IMR-90 (cell line): ENCODE measurements around the gene TLNRD1. TPM values are rescaled to one million over a fixed set of nuclear protein-coding genes. Genes with fewer than 3 reads are reported as not detected.

Source experiments
- ATAC-seq: fragments of 200-7000 bp; cut with Tn5 transposase; 2 replicates; pipeline ENCODE4 v1.9.1; 2020; ENCODE audit warnings: low read depth, mild to moderate bottlenecking, moderate library complexity
- BruUV-seq: library from RNA; stranded (reverse); fragments of 400-500 nt; replicated peaks from 2 replicates; lab custom pipeline; 2021; lab: Mats Ljungman, UMichigan
- CTCF ChIA-PET: fragments of 300-600 bp; formaldehyde crosslinking; extraction: SDS; loops from one replicate; lab custom pipeline; 2021; ENCODE audit warnings: antibody characterized with exemption; lab: Yijun Ruan, JAX
- POLR2A ChIA-PET: fragments of 300-600 bp; sonication (Branson Sonifier 250); formaldehyde crosslinking; loops from one replicate; lab custom pipeline; 2022; ENCODE audit warnings: antibody characterized with exemption; ENCODE audit not compliant: unreplicated experiment; lab: Charles Lee
- DNase-seq: peaks from one replicate; pipeline ENCODE4 v3.0.0; 2013
- H2AFZ ChIP-seq: replicated peaks from 2 replicates; pipeline ENCODE3; 2013; ENCODE audit warnings: low read length, mild to moderate bottlenecking; ENCODE audit not compliant: poor library complexity
- H2AK5ac ChIP-seq: 2 replicates; pipeline ENCODE4 v1.6.1; 2013; ENCODE audit warnings: low read depth, low read length, inconsistent platforms
- H2AK9ac ChIP-seq: replicated peaks from 2 replicates; pipeline ENCODE3; 2013; ENCODE audit warnings: mild to moderate bottlenecking, low read depth, low read length, moderate library complexity; ENCODE audit not compliant: poor library complexity
- H2BK120ac ChIP-seq: 2 replicates; pipeline ENCODE4 v1.6.1; 2013; ENCODE audit warnings: low read depth, low read length, inconsistent platforms
- H2BK15ac ChIP-seq: 3 replicates; pipeline ENCODE4 v1.6.1; 2013; ENCODE audit warnings: low read depth, low read length, inconsistent platforms
- H2BK20ac ChIP-seq: 2 replicates; pipeline ENCODE4 v1.6.1; 2013; ENCODE audit warnings: low read depth, mild to moderate bottlenecking, inconsistent platforms, low read length, moderate library complexity
- H2BK5ac ChIP-seq: 2 replicates; pipeline ENCODE4 v1.6.1; 2013; ENCODE audit warnings: mild to moderate bottlenecking, low read depth, low read length, inconsistent platforms; ENCODE audit not compliant: poor library complexity, severe bottlenecking
- H3K14ac ChIP-seq: replicated peaks from 2 replicates; pipeline ENCODE4 v1.6.1; 2013; ENCODE audit warnings: low read depth, low read length, inconsistent platforms
- H3K18ac ChIP-seq: 2 replicates; pipeline ENCODE4 v1.6.1; 2013; ENCODE audit warnings: low read depth, low read length, control low read depth
- H3K23ac ChIP-seq: 2 replicates; pipeline ENCODE4 v1.6.1; 2013; ENCODE audit warnings: low read depth, low read length, inconsistent platforms
- H3K27ac ChIP-seq: 2 replicates; pipeline ENCODE4 v1.5.1; 2013; ENCODE audit warnings: mild to moderate bottlenecking, control low read depth, low read length; ENCODE audit not compliant: insufficient read depth
- H3K27me3 ChIP-seq: 2 replicates; pipeline ENCODE4 v1.6.1; 2013; ENCODE audit warnings: low read length; ENCODE audit not compliant: control insufficient read depth, insufficient read depth
- H3K36me3 ChIP-seq: 2 replicates; pipeline ENCODE4 v1.6.1; 2013; ENCODE audit warnings: low read length, mixed read lengths; ENCODE audit not compliant: control insufficient read depth, insufficient read depth
- H3K4ac ChIP-seq: 2 replicates; pipeline ENCODE4 v1.6.1; 2013; ENCODE audit warnings: low read depth, low read length, inconsistent platforms
- H3K4me1 ChIP-seq: 2 replicates; pipeline ENCODE4 v1.6.1; 2013; ENCODE audit warnings: low read length, mixed read lengths; ENCODE audit not compliant: control insufficient read depth, insufficient read depth
- H3K4me2 ChIP-seq: 2 replicates; pipeline ENCODE4 v1.6.1; 2013; ENCODE audit warnings: low read depth, mild to moderate bottlenecking, control low read depth, low read length, moderate library complexity
- H3K4me3 ChIP-seq: 2 replicates; pipeline ENCODE4 v1.5.1; 2013; ENCODE audit warnings: low read depth, mild to moderate bottlenecking, control low read depth, low read length, moderate library complexity; ENCODE audit not compliant: insufficient read depth
- H3K56ac ChIP-seq: 2 replicates; pipeline ENCODE4 v1.6.1; 2013; ENCODE audit warnings: low read length, inconsistent platforms; ENCODE audit not compliant: insufficient read depth; ENCODE audit errors: extremely low read depth
- H3K79me1 ChIP-seq, 2 experiments: 2 replicates each; pipeline ENCODE4 v1.6.1; 2013; ENCODE audit warnings: low read length in 2 of 2, inconsistent platforms in 1 of 2, low read depth in 1 of 2
- H3K9ac ChIP-seq: 2 replicates; pipeline ENCODE4 v1.6.1; 2013; ENCODE audit warnings: low read depth, low read length, control low read depth
- H3K9me1 ChIP-seq: 2 replicates; pipeline ENCODE4 v1.6.1; 2013; ENCODE audit warnings: low read length, inconsistent platforms; ENCODE audit not compliant: insufficient read depth
- H3K9me3 ChIP-seq: 2 replicates; pipeline ENCODE4 v1.6.1; 2013; ENCODE audit warnings: low read length; ENCODE audit not compliant: control insufficient read depth, insufficient read depth
- H4K20me1 ChIP-seq: 2 replicates; pipeline ENCODE4 v1.6.1; 2013; ENCODE audit warnings: low read length, inconsistent platforms; ENCODE audit not compliant: insufficient read depth
- H4K5ac ChIP-seq: 2 replicates; pipeline ENCODE4 v1.6.1; 2013; ENCODE audit warnings: mild to moderate bottlenecking, low read depth, low read length, control low read depth
- H4K8ac ChIP-seq, 2 experiments: 2 replicates each; pipeline ENCODE4 v1.6.1; 2013; ENCODE audit warnings: low read depth in 2 of 2, low read length in 2 of 2, control low read depth in 1 of 2, inconsistent platforms in 1 of 2
- H4K91ac ChIP-seq: 2 replicates; pipeline ENCODE4 v1.6.1; 2013; ENCODE audit warnings: low read depth, low read length, inconsistent platforms; ENCODE audit not compliant: insufficient read depth
- CEBPB ChIP-seq: IDR thresholded peaks from 2 replicates; pipeline ENCODE4 v1.6.1; 2012; ENCODE audit warnings: low read depth, low read length, improper control_type of control experiment
- CHD1 ChIP-seq: IDR thresholded peaks from 2 replicates; pipeline ENCODE4 v1.6.1; 2012; ENCODE audit warnings: low read depth, low read length, improper control_type of control experiment
- CTCF ChIP-seq: conservative IDR thresholded peaks from 2 replicates; pipeline ENCODE4 v1.5.1; 2012; ENCODE audit warnings: mild to moderate bottlenecking, low read depth, low read length, improper control_type of control experiment
- FOS ChIP-seq: fragments of 150-350 bp; IDR thresholded peaks from 2 replicates; pipeline ENCODE4 v1.6.1; 2016; ENCODE audit warnings: low read depth, low read length
- MAFK ChIP-seq: IDR thresholded peaks from 2 replicates; pipeline ENCODE4 v1.6.1; 2012; ENCODE audit warnings: low read depth, low read length, improper control_type of control experiment
- MAZ ChIP-seq: IDR thresholded peaks from 2 replicates; pipeline ENCODE4 v1.6.1; 2012; ENCODE audit warnings: low read depth, mild to moderate bottlenecking, low read length, improper control_type of control experiment, moderate library complexity, borderline replicate concordance
- MXI1 ChIP-seq: IDR thresholded peaks from 2 replicates; pipeline ENCODE4 v1.6.1; 2012; ENCODE audit warnings: low read depth, mild to moderate bottlenecking, low read length, moderate library complexity, borderline replicate concordance
- NFE2L2 ChIP-seq: fragments of 150-350 bp; IDR thresholded peaks from 2 replicates; pipeline ENCODE4 v1.6.1; 2016; ENCODE audit warnings: low read depth, mild to moderate bottlenecking, low read length
- POLR2A ChIP-seq: IDR thresholded peaks from 2 replicates; pipeline ENCODE4 v1.6.1; 2012; ENCODE audit warnings: mild to moderate bottlenecking, low read depth, low read length
- RCOR1 ChIP-seq: IDR thresholded peaks from 2 replicates; pipeline ENCODE4 v1.6.1; 2012; ENCODE audit warnings: mild to moderate bottlenecking, low read length, improper control_type of control experiment; ENCODE audit not compliant: insufficient replicate concordance
- RFX5 ChIP-seq: IDR thresholded peaks from 2 replicates; pipeline ENCODE4 v1.8.0; 2012; ENCODE audit warnings: low read depth, mild to moderate bottlenecking, low read length, moderate library complexity
- SMC3 ChIP-seq: fragments of 150-350 bp; IDR thresholded peaks from 2 replicates; pipeline ENCODE4 v1.6.1; 2016; ENCODE audit warnings: low read depth, mild to moderate bottlenecking, antibody characterized with exemption, low read length, moderate library complexity
- WGBS, 2 experiments: methylation state at CpG; one replicate each; pipeline versions ENCODE4 v1.1.5 to v1.1.7; 2013; ENCODE audit warnings: missing lambda C conversion rate in 2 of 2; ENCODE audit not compliant: insufficient read length in 1 of 2; ENCODE audit errors: extremely low coverage in 2 of 2; 5-methylcytosine and 5-hydroxymethylcytosine counted together
- dilution Hi-C: fragments of 300-500 bp; cut with HindIII; formaldehyde crosslinking; loops from one replicate; pipeline ENCODE4 v1.14.3; 2018; ENCODE audit warnings: low sequenced_read_pairs; ENCODE audit not compliant: unreplicated experiment
- in situ Hi-C: fragments of 300-500 bp; cut with MboI; formaldehyde crosslinking; loops from 3 replicates; pipeline ENCODE4 v1.14.3; 2019; ENCODE audit warnings: low sequenced_read_pairs, inconsistent platforms, mixed read lengths
- intact Hi-C: fragments of 100-400 bp; cut with micrococcal nuclease; formaldehyde crosslinking; loops from 2 replicates; pipeline ENCODE4 v1.10.0; 2022
- polyA plus RNA-seq, 3 experiments: library from polyadenylated mRNA; depleted of rRNA; stranded (reverse); fragments of >200 nt; gene quantifications; 2 replicates each; pipeline ENCODE4 v1.2.3, GENCODE V29; 2012; ENCODE audit warnings: low replicate concordance in 1 of 3
- total RNA-seq: library from RNA; depleted of rRNA; stranded (reverse); fragments of >200 nt; gene quantifications from 2 replicates; pipeline ENCODE4 v1.2.3, GENCODE V29; 2012
- TF ChIP-seq, protein P1 (sequence below): fragments of 150-350 bp; IDR thresholded peaks from 2 replicates; pipeline ENCODE4 v1.6.1; 2016; ENCODE audit warnings: low read depth, mild to moderate bottlenecking, low read length, moderate library complexity, borderline replicate concordance

Gene TLNRD1
- total and polyA plus RNA-seq, 2 of the 4 experiments (the other 2 are of a cell fraction), result 2.2 to 6.8 TPM

DNA sequence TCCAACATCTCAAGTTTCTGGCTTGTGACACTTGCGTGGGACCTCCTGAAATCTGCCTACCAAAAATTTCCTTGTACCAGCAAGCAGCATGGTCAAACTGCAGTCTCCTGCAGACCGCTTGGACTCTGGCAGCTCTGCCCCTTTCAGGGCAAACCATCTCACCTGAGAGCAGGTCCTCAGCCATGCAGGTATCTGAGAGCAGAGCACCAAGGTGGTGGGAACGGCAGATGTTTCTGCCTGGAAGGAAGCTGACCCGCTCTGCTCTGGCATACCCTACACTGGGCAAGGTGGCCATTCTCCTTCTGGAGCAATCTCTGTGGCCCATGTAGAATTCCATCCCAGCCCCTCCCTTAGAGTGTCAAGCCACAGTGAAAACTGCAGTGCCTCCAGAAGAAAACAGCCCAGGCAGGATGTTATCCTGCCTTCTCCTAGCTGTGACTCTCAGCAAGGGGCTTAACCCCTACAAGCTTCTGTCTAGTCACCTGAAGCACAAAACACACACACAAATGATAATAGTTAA lies 32.7 kb upstream of the TLNRD1 start (continued):
- no peak for TF ChIP-seq SMC3

GRCh38 chr15:80969316-80969715 lies 31.4 kb upstream of the TLNRD1 start:
- ATAC-seq, result no peak
- Histone ChIP-seq H3K9me3 (no peaks in the 10 kb centered on the region), H3K14ac (no peak overlapping the region), H2BK5ac (no peak overlapping the region), H3K9me1 (peaks cover 15% of the 10 kb centered on the region), H3K18ac (no peak overlapping the region), H2AK5ac (0 out of 2 replicates have a peak overlapping the region, but pooled peaks have one; percentile 33), H2BK120ac (no peak overlapping the region), H3K4me1 (peaks cover 13% of the 10 kb centered on the region), H3K4me2 (no peak overlapping the region), H4K91ac (no peak overlapping the region), H3K23ac (no peak overlapping the region), H2BK20ac (0 out of 2 replicates have a peak overlapping the region, but pooled peaks have one; percentile 3), H2BK15ac (no peak overlapping the region), H3K4me3 (no peak overlapping the region), H3K79me1 (peaks cover 12 to 19% of the 10 kb centered on the region in 2 experiments), H4K8ac (no peak overlapping the region), H3K27ac (no peak overlapping the region), H3K27me3 (no peaks in the 10 kb centered on the region), H3K9ac (no peak overlapping the region), H3K56ac (no peak overlapping the region), H3K4ac (no peak overlapping the region), H4K5ac (no peak overlapping the region), H3K36me3 (peaks cover 4% of the 10 kb centered on the region; the same call in 1 of the 2 replicates), H2AK9ac (peak overlapping the region; percentile 1), H2AFZ (no peak overlapping the region), H4K20me1 (peaks cover 12% of the 10 kb centered on the region; the same call in 1 of the 2 replicates)
- intact Hi-C loops (no loop called here), dilution Hi-C loops (no loop called here), in situ Hi-C loops (loop anchor here (5.0 kb wide), 1 partner anchor 512 kb away; no protein-coding TSS in a partner anchor)
- no TSS peak for BruUV-seq
- no peak for DNase-seq
- POLR2A ChIA-PET, result interaction anchor here (0.7 kb wide), 1 partner anchor 306 kb away, joined by 3 read pairs; no protein-coding TSS in a partner anchor
- no CpG with 5 or more reads among the region's 7 CpGs for WGBS, 2 experiments
- CTCF ChIA-PET, result interaction anchor here (0.6 to 2.0 kb wide), 17 partner anchors 10 to 546 kb away, joined by 3 to 10 read pairs (median 4); partner anchors contain the start of gene CEMIP
- TF ChIP-seq MAFK (no peak), CTCF (no peak), MAZ (no peak), MXI1 (no peak), POLR2A (no peak), FOS (no peak), RFX5 (no peak), RCOR1 (no peak), CHD1 (no peak), NFE2L2 (no peak), SMC3 (no peak), CEBPB (no peak)
- TF ChIP-seq, protein P1, sequence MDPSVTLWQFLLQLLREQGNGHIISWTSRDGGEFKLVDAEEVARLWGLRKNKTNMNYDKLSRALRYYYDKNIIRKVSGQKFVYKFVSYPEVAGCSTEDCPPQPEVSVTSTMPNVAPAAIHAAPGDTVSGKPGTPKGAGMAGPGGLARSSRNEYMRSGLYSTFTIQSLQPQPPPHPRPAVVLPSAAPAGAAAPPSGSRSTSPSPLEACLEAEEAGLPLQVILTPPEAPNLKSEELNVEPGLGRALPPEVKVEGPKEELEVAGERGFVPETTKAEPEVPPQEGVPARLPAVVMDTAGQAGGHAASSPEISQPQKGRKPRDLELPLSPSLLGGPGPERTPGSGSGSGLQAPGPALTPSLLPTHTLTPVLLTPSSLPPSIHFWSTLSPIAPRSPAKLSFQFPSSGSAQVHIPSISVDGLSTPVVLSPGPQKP, result no peak
